GM18867 (cell line): ENCODE measurements around the gene STARD3.
"Not testable (repeated sequence)": the region's sequence is repeated elsewhere in the genome, so short reads cannot be mapped to it uniquely, and the experiment has no call there.

ENCODE experiments used
- ATAC-seq: cut with Tn5 transposase; IDR thresholded peaks from one replicate; pipeline ENCODE4 v1.9.1; 2021; ENCODE audit warnings: mild to moderate bottlenecking, moderate library complexity; ENCODE audit not compliant: unreplicated experiment

Gene STARD3

DNA sequence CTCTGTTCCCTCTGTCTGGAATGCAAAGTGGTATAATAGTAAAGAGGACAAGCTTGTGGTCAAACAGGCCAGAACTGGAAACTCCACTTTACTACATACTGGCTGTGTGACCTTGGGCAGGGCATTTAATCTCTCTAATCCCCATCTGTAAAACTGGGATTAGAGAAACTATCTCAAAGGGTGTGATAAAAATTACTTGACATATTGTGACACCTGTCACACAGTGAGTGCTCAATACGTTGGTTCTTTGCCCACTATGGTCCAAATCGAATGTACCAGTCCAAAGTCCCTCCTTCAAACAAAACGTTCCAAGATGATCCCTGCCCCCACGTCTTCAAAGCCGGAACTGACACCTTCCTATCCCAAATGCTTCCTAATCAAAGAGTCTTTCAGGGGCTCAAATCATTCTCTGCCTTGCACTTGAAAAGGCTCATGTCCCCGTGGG, 50.2 kb downstream of the STARD3 start:
- ATAC-seq: no peak

DNA sequence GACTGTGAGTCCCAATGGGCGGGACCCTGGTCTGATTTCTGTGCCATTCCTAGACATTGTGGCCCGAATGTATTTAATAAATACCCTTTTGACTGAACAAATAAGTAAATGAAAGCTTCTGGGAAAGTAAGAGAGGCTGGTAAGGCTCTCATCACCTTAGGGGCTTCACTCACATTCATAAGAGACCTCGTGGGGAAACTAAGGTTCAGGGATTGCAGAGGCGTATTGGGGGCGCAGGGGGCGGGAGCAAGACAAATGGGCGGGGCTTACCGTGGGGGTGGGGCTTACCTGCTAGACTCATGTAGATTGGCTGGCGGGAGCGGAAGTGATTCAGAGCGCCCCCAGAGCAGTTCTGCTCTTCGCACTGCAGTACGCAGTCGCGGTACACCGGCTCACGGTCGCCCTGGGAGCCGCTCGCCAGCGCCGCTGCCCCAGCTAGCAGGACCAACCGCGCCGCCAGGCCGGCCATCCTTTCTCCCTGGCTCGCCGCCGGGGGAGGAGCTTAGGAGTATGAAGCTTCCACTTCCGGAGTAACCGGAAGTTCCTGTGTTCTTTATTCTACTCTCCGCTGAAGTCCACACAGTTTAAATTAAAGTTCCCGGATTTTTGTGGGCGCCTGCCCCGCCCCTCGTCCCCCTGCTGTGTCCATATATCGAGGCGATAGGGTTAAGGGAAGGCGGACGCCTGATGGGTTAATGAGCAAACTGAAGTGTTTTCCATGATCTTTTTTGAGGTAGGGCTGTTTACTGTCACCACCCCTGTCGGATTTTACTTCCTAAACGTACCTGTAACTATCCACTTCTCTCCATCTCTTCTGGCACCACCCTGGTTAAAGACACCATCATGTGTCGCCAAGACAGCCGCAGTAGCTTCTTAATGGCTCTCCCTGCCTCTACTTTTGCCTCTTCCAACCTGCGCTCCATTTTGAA, 50.9 kb downstream of the STARD3 start, which contains the start of gene PGAP3:
PGAP3 (minus strand) TSS at position 512 of the 929 bp plus-strand sequence; CDS start at position 469, 43 bp downstream.
- ATAC-seq: peak; percentile 86

DNA sequence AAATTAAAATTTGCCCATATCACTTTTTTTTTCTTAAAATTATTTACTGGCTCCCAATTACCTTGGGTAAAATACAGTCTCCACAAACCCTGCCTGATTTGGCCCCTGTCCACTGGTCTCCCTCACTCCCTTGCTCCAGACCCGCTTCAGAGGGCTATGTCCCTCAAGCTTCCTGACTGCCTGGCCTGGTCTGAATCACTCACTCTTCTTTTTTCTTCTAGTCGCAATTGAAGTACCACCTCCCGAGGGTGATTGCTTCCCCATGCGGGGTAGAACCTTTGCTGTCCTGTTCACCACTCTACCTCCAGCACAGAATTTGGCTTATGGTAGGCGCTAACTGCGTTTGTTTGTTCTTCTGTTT, 51.5 kb downstream of the STARD3 start:
- no peak for ATAC-seq

DNA sequence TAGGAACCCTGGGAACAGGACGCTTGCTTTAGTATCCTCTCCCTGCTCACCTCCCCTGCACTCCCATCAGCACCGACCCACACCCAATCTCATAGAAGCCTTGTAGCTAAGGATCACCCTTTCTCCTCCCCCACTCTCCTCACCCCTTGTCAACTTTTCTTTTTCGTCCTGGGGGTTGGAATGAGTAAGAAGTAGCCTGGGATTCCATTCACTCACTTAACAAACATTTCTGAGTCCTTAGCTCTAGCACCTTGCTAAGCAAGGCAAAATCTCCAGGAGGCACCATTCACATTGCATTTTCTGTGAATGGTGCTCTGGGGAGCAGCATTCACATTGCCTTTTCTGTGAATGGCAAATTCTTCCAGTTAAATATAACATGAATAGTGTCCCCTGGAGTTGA, 52.0 kb downstream of the STARD3 start:
- ATAC-seq: no peak

DNA sequence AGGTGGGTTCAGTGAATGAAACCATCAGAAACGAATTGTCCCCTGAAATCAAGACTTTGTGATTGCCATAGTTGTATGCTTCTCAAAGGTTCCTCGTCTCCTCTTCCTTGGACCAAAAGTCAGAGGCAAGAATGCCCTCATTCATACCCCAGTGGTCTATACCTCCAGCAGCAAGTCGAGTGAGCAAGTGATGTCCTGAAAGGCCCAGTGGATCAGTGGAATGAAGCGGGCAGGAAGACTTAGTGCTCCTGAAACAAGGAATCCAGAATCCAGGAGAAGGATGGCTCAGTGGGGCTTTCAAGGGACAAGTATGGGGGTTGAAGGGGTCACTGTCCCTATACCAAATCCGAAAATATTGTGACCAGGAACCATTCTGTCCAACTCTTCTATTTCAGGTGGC, 57.6 kb downstream of the STARD3 start:
- no peak for ATAC-seq

DNA sequence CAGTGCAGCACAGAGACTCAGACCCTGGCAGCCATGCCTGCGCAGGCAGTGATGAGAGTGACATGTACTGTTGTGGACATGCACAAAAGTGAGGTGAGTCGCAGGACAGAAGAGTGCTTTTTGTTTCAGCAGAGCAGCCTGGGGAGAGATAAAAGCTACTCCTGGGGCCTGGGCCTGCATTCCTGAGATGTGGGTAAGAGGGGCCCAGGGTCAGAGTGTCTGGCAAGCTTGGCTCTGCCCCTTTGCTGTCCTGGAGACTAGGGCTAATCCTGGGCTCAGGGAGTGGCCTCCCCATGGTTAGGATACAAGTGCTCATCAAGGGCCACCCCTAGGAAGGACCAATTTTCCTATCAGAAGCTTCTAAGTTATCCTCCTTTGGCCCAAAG, 58.1 kb downstream of the STARD3 start:
- ATAC-seq: no peak

DNA sequence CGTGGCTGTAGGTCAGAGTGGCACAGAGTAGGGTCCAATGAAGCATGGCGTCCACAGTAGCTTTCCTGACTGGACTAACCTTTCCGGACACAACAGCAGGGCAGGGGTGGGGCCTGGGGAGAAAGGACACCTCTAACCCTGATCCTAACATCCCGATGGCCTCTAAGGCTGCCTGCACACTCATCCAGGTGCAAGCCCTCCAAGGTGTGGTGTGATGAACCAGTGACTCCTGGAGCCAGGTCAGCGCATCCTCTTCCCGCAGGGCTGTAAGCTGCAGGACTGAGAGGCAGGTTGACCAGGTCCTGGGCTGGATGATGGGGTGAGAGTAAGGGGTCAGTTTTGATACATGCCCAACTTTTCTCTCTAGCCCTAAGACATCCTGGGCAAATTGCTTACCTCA, 59.8 kb downstream of the STARD3 start:
- ATAC-seq: no peak

DNA sequence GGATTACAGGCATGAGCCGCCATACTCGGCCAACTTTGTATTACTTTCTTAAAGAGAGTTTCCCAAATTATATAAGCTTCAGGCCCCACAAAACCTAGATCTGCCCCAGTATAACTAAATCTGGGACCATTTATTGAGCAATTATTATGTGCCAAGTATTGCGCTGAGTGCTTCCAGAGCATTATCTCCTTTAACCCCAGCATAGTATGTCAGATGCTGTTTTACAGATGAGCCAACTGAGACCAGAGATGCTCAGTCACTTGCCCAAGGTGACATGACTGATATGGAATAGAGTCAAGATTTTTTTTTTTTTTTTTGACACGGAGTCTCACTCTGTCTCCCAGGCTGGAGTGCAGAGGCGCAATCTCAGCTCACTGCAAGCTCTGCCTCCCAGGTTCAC, 61.0 kb downstream of the STARD3 start:
- ATAC-seq: no peak

DNA sequence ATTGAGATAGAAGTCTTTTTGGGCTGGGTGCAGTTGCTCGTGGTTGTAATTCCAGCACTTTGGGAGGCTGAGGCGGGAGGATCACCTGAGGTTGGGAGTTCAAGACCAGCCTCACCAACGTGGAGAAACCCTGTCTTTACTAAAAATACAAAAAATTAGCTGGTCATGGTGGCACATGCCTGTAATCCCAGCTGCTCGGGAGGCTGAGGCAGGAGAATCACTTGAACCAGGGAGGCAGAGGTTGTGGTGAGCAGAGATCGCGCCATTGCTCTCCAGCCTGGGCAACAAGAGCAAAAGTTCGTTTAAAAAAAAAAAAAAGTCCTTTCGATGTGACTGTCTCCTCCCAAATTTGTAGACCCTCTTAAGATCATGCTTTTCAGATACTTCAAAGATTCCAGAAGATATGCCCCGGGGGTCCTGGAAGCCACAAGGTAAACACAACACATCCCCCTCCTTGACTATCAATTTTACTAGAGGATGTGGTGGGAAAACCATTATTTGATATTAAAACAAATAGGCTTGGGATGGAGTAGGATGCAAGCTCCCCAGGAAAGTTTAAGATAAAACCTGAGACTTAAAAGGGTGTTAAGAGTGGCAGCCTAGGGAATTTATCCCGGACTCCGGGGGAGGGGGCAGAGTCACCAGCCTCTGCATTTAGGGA, 62.3 kb downstream of the STARD3 start:
- ATAC-seq: not testable (repeated sequence)

DNA sequence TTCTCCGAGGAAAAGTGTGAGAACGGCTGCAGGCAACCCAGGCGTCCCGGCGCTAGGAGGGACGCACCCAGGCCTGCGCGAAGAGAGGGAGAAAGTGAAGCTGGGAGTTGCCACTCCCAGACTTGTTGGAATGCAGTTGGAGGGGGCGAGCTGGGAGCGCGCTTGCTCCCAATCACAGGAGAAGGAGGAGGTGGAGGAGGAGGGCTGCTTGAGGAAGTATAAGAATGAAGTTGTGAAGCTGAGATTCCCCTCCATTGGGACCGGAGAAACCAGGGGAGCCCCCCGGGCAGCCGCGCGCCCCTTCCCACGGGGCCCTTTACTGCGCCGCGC, 62.8 kb downstream of the STARD3 start, which contains the start of gene ERBB2:
ERBB2 (plus strand) TSS at position 247 of the 330 bp plus-strand sequence. CDS start 175 bp downstream, outside the sequence.
- no peak for ATAC-seq

DNA sequence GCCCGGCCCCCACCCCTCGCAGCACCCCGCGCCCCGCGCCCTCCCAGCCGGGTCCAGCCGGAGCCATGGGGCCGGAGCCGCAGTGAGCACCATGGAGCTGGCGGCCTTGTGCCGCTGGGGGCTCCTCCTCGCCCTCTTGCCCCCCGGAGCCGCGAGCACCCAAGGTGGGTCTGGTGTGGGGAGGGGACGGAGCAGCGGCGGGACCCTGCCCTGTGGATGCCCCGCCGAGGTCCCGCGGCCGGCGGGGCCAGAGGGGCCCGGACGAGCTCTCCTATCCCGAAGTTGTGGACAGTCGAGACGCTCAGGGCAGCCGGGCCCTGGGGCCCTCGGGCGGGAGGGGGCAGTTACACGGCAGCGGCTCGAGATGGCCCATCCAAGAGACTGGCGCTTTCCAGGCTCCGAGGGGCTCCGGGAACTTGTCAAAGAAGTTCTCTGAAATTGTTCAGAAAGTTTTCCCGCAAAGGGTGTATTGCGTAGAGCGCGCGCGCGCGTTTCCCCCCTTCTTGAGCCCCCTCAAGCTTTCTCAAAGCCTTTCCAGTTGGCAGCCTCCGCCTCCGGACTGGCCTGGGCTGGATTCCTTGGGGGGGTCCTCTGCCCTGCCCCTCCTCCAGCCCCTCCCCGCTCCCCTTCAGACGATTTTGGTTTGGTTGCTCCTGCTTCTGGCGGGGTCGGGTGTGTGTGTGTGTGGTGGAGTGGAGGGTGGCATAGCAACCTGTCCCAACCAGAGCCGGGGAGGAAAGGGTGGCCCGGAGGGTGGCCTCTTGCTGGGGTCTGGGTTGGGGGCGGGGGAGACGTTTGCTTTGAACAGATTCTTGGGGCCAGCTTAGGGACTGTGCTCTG, 63.4 kb downstream of the STARD3 start:
- ATAC-seq: no peak

DNA sequence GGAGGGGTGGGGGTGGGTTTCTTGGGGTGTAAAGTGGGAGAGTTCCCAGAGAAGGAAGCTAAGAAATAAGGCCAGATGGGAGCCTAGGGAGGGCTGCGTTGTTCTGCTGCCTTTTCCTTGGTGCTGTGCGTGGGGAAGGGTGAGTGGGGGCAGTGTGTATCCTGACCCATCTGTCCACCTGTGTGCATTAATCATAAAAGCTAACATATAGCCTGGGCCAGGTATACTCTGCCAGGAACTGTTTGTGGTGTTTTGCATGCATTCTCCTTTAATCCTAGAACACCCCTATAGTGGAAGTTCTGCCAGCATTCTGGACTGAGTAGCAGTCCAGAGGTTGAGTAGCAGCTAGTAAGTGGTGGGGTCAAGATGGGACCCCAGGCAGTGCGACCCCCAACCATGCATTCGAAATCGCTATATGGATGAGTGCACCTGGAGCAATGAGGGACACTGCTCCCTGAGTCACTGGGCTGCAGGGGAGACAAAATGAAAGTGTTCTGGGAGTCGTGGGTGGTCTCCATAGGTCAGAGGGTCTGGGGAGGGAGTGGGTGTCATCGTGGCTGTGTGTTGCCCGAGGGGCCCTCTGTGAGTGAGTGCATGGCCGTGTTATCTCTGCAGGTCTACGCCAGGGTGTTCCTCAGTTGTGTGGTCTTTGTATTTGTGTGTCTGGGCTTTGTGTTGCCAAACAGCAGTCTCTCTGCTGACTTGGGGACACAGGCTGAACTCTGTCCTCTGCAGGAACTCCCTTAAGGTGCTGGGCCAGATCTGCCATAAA, 64.3 kb downstream of the STARD3 start:
- ATAC-seq: no peak

DNA sequence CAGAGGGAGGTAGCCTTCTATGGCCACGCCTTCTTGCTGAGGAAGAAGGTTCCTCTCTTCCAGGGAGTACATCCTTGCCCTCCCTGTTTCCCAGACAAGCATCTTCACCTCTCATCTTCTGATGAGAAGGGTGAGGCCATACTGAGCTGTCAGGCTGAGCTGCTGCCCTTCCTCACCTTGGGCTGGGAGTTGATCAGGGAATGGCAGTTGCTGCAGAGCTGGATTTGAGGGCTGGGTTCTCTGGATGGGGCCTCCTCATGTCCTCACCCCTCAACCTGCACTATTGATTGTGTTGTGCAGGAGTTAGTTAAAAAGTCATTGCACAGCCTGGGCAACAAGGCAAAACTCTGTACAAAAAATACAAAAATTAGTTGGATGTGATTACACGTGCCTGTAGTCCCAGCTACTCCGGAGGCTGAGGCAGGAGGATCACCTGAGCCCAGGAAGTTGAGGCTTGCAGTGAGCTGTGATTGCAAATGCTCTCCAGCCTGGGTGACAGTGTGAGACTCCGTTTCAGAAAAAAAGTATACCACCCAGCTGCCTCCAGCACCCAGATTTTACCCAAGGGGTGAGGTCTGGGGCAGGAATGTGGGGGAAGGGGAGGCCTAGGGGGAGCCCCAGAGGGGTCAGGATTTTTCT, 65.0 kb downstream of the STARD3 start:
- no peak for ATAC-seq

DNA sequence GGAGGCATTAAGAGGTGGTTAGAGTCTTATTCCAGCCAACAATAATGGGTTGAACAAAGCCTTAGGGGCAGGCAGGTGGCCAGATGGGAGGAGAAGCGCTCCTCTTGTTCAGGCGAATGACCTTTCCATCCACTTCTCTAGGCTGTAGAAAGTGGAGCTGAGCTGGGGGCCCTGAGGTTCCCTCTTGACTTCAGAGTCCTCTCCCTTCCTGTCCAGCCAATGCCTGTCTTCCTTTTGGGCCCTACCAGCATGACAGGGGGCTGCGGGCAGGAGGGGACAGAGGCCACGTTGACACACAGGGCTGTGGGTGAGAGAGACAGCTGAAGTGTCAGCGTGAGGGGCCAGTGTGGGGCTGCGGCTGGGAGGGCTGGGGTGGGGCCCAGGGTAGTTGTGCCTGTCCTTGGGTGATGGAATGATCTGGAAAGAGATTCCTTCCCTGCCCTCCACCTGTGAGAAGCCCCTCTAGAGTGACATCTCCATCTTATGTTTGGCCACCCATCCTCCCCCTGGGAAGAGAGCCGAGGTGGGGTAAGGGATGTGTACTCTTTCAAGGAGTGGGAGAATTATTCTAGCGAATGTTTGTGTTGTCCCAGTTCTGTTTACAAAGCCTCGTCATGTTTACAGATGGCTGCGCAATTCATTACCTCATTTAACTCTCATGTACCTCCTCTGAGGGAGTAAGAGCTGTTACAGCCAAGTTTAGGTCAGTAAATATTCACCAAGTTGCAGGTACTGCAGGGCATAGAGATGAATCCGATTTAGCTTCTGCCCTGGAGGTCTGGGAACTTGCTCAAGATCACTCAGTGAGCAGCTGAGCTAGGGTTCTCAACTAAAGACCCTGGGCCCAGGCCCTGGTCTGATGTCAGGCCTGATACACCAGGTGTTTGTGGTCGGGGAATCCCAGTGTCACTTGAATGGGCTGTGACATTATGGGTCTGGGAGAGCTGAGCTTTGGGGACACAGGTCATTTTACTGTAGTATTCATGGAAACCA, 66.3 kb downstream of the STARD3 start:
- ATAC-seq: no peak

DNA sequence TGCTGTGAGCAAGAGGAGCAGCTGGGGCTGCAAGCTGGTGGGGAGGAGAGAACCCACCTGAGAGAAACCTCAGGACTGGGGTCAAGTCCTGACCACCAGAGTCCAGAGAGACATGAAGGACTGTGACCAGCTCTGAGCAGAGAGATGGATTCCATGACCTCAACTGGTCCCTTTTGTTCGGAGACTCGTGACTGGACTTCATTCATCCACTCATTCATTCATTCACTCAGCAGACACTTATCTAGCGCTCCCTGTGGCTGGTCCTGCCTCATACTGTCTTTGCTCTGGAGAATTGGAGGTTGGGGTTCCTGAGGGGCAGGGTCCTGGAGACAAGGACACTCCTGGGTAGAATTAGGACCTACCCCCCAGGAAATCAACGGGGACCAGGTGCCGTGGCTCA, 67.0 kb downstream of the STARD3 start:
- no peak for ATAC-seq

DNA sequence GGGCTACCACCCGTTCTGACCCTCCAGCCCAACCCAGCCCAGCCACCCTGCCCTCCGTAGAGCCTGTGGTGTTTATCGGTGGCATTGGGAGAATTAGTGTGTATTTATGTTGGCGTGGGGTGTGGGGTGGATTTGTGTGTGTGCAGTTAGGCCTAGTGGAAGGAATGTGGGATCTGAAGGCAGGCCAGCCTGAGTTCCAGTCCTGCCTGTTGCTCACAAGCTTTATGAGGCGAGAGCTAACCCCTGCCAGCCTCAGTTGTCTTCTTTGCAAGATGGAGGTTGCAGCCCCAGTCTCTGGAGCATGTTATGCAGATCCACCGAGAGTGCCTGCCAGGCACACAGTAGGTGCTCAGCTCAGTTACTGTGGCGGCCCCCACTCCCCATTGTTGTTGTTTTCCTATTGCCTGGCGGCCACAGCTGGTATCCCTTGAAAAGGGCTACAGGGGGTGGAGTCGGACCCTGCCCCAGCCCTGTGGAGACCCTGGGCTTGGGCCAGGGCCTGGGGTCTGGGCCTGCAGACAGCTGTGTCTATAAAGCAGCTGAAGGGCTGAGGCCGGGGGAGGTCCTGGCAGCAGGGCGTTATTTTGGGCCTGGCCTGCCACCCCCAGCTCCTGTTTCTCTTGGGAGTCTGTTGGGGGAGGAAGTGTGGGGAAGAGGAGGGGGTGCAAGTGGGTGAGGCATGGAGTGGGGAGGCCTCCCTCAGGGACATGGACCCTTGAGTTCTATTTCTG, 68.0 kb downstream of the STARD3 start:
- ATAC-seq: no peak

DNA sequence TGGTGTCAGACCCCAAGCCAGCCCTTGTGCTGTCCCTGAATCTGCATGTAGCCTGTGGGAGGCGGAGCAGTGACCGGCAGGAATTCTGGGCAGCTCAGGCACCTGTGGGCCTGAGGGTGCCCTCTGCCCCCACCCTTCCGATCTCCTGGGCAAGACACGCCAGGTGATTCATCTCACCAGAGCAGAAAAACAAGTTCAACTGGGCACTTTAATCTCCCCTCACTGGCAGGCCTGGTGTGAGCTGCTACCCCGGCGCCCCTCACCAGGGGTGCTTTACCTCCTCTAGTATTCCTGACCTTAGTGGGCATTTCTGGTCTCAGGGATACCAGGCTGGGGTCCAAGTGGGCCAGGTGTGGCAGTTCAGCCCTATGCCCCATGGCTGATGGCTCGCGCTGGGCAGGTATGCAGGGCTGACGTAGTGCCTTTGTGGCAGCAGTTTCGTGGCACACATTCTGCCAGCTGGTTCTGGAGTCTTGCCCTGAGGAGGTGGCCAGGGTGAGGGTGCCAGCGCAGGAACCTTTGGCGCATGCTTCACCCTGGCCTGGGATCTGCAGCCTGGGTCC, 68.9 kb downstream of the STARD3 start:
- ATAC-seq: no peak

DNA sequence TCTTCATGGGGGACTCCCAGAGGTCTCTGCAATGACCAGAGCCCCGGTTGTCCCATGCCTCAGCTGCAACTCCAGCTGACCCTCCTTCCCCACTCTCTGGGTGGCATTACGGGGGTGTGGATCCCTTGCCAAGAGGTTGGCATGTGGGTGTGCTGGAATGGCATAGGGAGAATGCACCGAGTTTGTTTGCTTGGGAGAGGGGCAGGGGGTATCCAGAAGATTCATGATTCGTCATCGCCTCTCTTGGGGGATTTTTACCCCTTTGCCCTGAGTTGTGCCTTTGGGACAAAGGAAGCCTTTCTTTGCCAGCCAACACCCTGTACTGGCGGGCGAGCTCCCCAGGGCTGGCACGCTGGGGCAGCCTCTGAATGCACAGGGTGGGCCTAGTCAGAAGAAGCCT, 69.4 kb downstream of the STARD3 start:
- no peak for ATAC-seq
